ENCODE results near the gene RETSAT.

The RETSAT gene

GRCh38 chr2:85393836-85394235 lies 39.5 kb upstream of the RETSAT start:
- Histone ChIP-seq H3K4me2 (ENCODE audit: low read length) (no peak overlapping the region), H4K20me1 (ENCODE audit: control insufficient read depth, insufficient read depth, low read depth, low read length) (no peaks in the 10 kb centered on the region)
- no peak for TF ChIP-seq EZH2phosphoT487 (IDR thresholded peaks at IDR 0.05; ENCODE audit: borderline replicate concordance, low read length)
- TF ChIP-seq, protein P1, sequence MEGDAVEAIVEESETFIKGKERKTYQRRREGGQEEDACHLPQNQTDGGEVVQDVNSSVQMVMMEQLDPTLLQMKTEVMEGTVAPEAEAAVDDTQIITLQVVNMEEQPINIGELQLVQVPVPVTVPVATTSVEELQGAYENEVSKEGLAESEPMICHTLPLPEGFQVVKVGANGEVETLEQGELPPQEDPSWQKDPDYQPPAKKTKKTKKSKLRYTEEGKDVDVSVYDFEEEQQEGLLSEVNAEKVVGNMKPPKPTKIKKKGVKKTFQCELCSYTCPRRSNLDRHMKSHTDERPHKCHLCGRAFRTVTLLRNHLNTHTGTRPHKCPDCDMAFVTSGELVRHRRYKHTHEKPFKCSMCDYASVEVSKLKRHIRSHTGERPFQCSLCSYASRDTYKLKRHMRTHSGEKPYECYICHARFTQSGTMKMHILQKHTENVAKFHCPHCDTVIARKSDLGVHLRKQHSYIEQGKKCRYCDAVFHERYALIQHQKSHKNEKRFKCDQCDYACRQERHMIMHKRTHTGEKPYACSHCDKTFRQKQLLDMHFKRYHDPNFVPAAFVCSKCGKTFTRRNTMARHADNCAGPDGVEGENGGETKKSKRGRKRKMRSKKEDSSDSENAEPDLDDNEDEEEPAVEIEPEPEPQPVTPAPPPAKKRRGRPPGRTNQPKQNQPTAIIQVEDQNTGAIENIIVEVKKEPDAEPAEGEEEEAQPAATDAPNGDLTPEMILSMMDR (IDR thresholded peaks at IDR 0.05; ENCODE audit: low read depth, low read length, poor library complexity, severe bottlenecking) = no peak

GRCh38 chr2:85390941-85391669 lies 36.8 kb upstream of the RETSAT start:
- no peak for TF ChIP-seq EZH2phosphoT487 (IDR thresholded peaks at IDR 0.05; ENCODE audit: borderline replicate concordance, low read length)
- TF ChIP-seq, protein P1 (IDR thresholded peaks at IDR 0.05; ENCODE audit: low read depth, low read length, poor library complexity, severe bottlenecking) = peak; percentile 87

More at GRCh38 chr2:85393836-85394235, 39.5 kb upstream of the RETSAT start:
- H3K36me3 ChIP-seq (ENCODE audit: control insufficient read depth, low read length) = no peaks in the 10 kb centered on the region
- peaks cover 4% of the 10 kb centered on the region for H3K4me1 ChIP-seq (ENCODE audit: control insufficient read depth, low read length)
- H3K79me2 ChIP-seq (ENCODE audit: control insufficient read depth, low read length) = no peaks in the 10 kb centered on the region
- H3K27ac ChIP-seq (ENCODE audit: low read depth, low read length) = no peak overlapping the region
- H3K9me3 ChIP-seq (ENCODE audit: control insufficient read depth, insufficient read depth, low read length) = no peaks in the 10 kb centered on the region
- no peaks in the 10 kb centered on the region for H3F3A ChIP-seq (ENCODE audit: control insufficient read depth, insufficient read depth)
- H3K27me3 ChIP-seq (ENCODE audit: control insufficient read depth, low read length) = no peaks in the 10 kb centered on the region
- no peaks in the 10 kb centered on the region for H3K9me2 ChIP-seq (replicated peaks; ENCODE audit: control insufficient read depth, low read length)
- no peak overlapping the region for H3K4me3 ChIP-seq (ENCODE audit: low read length)

GRCh38 chr2:85388878-85389538 lies 34.7 kb upstream of the RETSAT start:
- no peaks in the 10 kb centered on the region for H3K79me2 ChIP-seq (ENCODE audit: control insufficient read depth, low read length)
- no peak overlapping the region for H3K27ac ChIP-seq (ENCODE audit: low read depth, low read length)
- H3F3A ChIP-seq (ENCODE audit: control insufficient read depth, insufficient read depth) = no peaks in the 10 kb centered on the region
- no peaks in the 10 kb centered on the region for H4K20me1 ChIP-seq (ENCODE audit: control insufficient read depth, insufficient read depth, low read depth, low read length)
- H3K9me3 ChIP-seq (ENCODE audit: control insufficient read depth, insufficient read depth, low read length) = no peaks in the 10 kb centered on the region
- peaks cover 4% of the 10 kb centered on the region for H3K4me1 ChIP-seq (ENCODE audit: control insufficient read depth, low read length)
- no peaks in the 10 kb centered on the region for H3K9me2 ChIP-seq (replicated peaks; ENCODE audit: control insufficient read depth, low read length)
- H3K4me3 ChIP-seq (ENCODE audit: low read length) = no peak overlapping the region
- H3K27me3 ChIP-seq (ENCODE audit: control insufficient read depth, low read length) = no peaks in the 10 kb centered on the region
- H3K4me2 ChIP-seq (ENCODE audit: low read length) = no peak overlapping the region
- no peak for TF ChIP-seq EZH2phosphoT487 (IDR thresholded peaks at IDR 0.05; ENCODE audit: borderline replicate concordance, low read length)
- TF ChIP-seq, protein P1 (IDR thresholded peaks at IDR 0.05; ENCODE audit: low read depth, low read length, poor library complexity, severe bottlenecking) = no peak
- no peaks in the 10 kb centered on the region for H3K36me3 ChIP-seq (ENCODE audit: control insufficient read depth, low read length)

More at GRCh38 chr2:85390941-85391669, 36.8 kb upstream of the RETSAT start:
- no peak overlapping the region for H3K4me2 ChIP-seq (ENCODE audit: low read length)
- H3F3A ChIP-seq (ENCODE audit: control insufficient read depth, insufficient read depth) = no peaks in the 10 kb centered on the region
- H4K20me1 ChIP-seq (ENCODE audit: control insufficient read depth, insufficient read depth, low read depth, low read length) = no peaks in the 10 kb centered on the region
- H3K36me3 ChIP-seq (ENCODE audit: control insufficient read depth, low read length) = no peaks in the 10 kb centered on the region
- no peaks in the 10 kb centered on the region for H3K79me2 ChIP-seq (ENCODE audit: control insufficient read depth, low read length)
- H3K27me3 ChIP-seq (ENCODE audit: control insufficient read depth, low read length) = no peaks in the 10 kb centered on the region
- H3K4me1 ChIP-seq (ENCODE audit: control insufficient read depth, low read length) = peaks cover 4% of the 10 kb centered on the region
- no peak overlapping the region for H3K4me3 ChIP-seq (ENCODE audit: low read length)
- H3K9me2 ChIP-seq (replicated peaks; ENCODE audit: control insufficient read depth, low read length) = no peaks in the 10 kb centered on the region
- no peak overlapping the region for H3K27ac ChIP-seq (ENCODE audit: low read depth, low read length)
- no peaks in the 10 kb centered on the region for H3K9me3 ChIP-seq (ENCODE audit: control insufficient read depth, insufficient read depth, low read length)
